Sigmoid colon (tissue), 4 donors: Measurements from ENCODE around the gene MLH3.

ENCODE experiments used
- CTCF ChIP-seq, 4 experiments: fragments of 450-650 bp in 3 of 4; fragments of 200-600 bp in 1 of 4; IDR thresholded peaks; one replicate each; pipeline ENCODE4 v1.5.1; 2016 to 2019; ENCODE audit warnings: antibody characterized with exemption in 4 of 4, mild to moderate bottlenecking in 3 of 4, moderate library complexity in 2 of 4
- EP300 ChIP-seq, 4 donors: sonication (generic); formaldehyde crosslinking; IDR thresholded peaks; one replicate each; pipeline ENCODE4 v1.6.1; 2017; ENCODE audit warnings: antibody characterized with exemption in 4 of 4
- POLR2A ChIP-seq, 2 donors: fragments of 450-650 bp; IDR thresholded peaks; one replicate each; pipeline ENCODE4 v1.6.1; 2016; ENCODE audit warnings: antibody characterized with exemption in 2 of 2, mild to moderate bottlenecking in 2 of 2, moderate library complexity in 2 of 2
- POLR2AphosphoS5 ChIP-seq, 4 donors: sonication (generic); formaldehyde crosslinking; IDR thresholded peaks; one replicate each; pipeline ENCODE4 v1.6.1; 2017; ENCODE audit warnings: antibody characterized with exemption in 4 of 4

- TF ChIP-seq CTCF (IDR thresholded peaks at IDR 0.05) (no peak), POLR2AphosphoS5 (IDR thresholded peaks at IDR 0.05) (no peak), POLR2A (IDR thresholded peaks at IDR 0.05) (no peak), EP300 (IDR thresholded peaks at IDR 0.05) (no peak)
Observed at GRCh38 chr14:75001899-75002298, 49.4 kb downstream of the MLH3 start.
